ENCODE data around the gene RECK.

RECK gene

GRCh38 chr9:36140086-36141084 lies 103.7 kb downstream of the RECK start:
- no peak for DNase-seq (ENCODE audit: low read depth)

GRCh38 chr9:36141288-36141687 lies 104.6 kb downstream of the RECK start:
- DNase-seq (ENCODE audit: low read depth): no peak

- no peak for DNase-seq (ENCODE audit: low read depth)
Observed at GRCh38 chr9:36141761-36142160, 105.0 kb downstream of the RECK start.

GRCh38 chr9:36142510-36143244 lies 106.0 kb downstream of the RECK start:
- no peak for DNase-seq (ENCODE audit: low read depth)

- no peak for DNase-seq (ENCODE audit: low read depth)
Observed at GRCh38 chr9:36143245-36143641, 106.5 kb downstream of the RECK start.

- no peak for DNase-seq (ENCODE audit: low read depth)
Observed at GRCh38 chr9:36144309-36145232, 107.9 kb downstream of the RECK start.

- no peak for DNase-seq (ENCODE audit: low read depth)
Observed at GRCh38 chr9:36145970-36146369, 109.3 kb downstream of the RECK start.

GRCh38 chr9:36146651-36147050 lies 109.9 kb downstream of the RECK start:
- DNase-seq (ENCODE audit: low read depth): no peak

- DNase-seq (ENCODE audit: low read depth): no peak
Observed at GRCh38 chr9:36147441-36148175, 110.9 kb downstream of the RECK start.

GRCh38 chr9:36148311-36149051 lies 111.8 kb downstream of the RECK start:
- peak; percentile 60 for DNase-seq (ENCODE audit: low read depth)

GRCh38 chr9:36149197-36149596 lies 112.5 kb downstream of the RECK start:
- no peak for DNase-seq (ENCODE audit: low read depth)

- DNase-seq (ENCODE audit: low read depth): no peak
Observed at GRCh38 chr9:36150574-36151315, 114.0 kb downstream of the RECK start.

GRCh38 chr9:36151316-36152210 lies 114.8 kb downstream of the RECK start:
- DNase-seq (ENCODE audit: low read depth): peak; percentile 82

GRCh38 chr9:36152741-36153438 lies 116.2 kb downstream of the RECK start:
- no peak for DNase-seq (ENCODE audit: low read depth)

- no peak for DNase-seq (ENCODE audit: low read depth)
Observed at GRCh38 chr9:36153746-36154145, 117.0 kb downstream of the RECK start.

GRCh38 chr9:36154331-36154952 lies 117.7 kb downstream of the RECK start:
- no peak for DNase-seq (ENCODE audit: low read depth)

- DNase-seq (ENCODE audit: low read depth): no peak
Observed at GRCh38 chr9:36156116-36156515, 119.4 kb downstream of the RECK start.

GRCh38 chr9:36158122-36158521 lies 121.4 kb downstream of the RECK start:
- DNase-seq (ENCODE audit: low read depth): no peak

All from activated T-helper 9 cell treated with anti-CD3 and anti-CD28 coated beads, Interleukin-2, amount 50 U/mL, for 16 hours (primary cell).